Measurements from ENCODE around the gene ZNRF2.

The ZNRF2 gene

GRCh38 chr7:30321089-30321881, 36.9 kb downstream of the ZNRF2 start:
- no peak for DNase-seq (ENCODE audit: low read depth in 3 of 3)

DNA sequence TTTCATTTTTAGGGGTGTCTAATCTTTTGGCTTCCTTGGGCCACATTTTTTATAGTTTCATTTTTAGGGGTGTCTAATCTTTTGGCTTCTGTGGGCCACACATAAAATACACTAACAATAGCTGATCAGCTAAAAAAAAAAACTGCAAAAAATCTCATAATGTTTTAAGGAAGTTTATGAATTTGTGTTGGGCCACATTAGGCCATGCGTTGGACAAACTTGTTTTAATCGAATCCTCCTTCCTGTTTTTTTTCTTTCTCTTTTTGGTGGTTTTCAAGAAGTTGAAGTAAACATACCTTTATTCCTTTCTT, 37.4 kb downstream of the ZNRF2 start:
- DNase-seq (ENCODE audit: low read depth in 3 of 3), result no peak

DNA sequence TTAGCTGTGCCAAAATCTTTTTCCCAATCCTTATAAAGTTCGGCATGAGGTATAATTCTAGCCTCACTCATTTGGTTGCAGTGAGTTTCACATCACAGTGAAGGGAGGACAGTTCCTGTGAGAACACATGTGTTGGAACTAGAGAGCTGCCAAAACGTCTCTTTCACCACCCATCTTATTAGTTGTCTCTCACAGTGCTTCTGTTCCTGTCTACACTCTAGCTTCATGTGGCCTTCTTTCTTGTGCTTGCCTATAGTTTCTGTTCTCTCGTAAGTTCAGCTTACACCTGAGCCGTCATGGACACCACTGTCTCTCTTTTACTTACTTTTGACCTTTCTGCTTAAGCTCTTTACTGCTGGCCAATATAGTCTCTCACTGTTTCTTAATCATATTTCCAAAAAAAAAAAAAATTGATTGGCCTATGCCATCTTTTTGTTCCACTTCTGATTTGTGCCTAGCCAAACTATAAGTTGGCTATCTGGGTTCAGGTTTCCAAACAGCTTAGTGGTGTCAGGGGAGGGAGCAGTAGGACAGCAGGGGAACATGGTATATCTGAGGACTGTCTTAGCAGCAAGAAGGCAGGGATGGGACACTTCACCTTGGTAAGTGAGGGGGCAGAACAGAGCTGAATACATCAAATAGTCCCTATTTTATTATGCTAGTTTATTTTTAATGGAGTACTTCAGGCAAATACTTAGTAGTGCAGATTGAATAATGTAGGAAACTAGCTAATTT, 38.0 kb downstream of the ZNRF2 start:
- no peak for DNase-seq (ENCODE audit: low read depth in 3 of 3)

- DNase-seq (ENCODE audit: low read depth in 3 of 3), result no peak
These were observed 38.6 kb downstream of the ZNRF2 start for GRCh38 chr7:30323006-30323355.

GRCh38 chr7:30327813-30328212, 43.4 kb downstream of the ZNRF2 start:
- DNase-seq (ENCODE audit: low read depth in 3 of 3), result no peak

- DNase-seq (ENCODE audit: low read depth in 3 of 3), result no peak
These were observed 44.0 kb downstream of the ZNRF2 start for GRCh38 chr7:30328381-30328780.

- no peak for DNase-seq (ENCODE audit: low read depth in 3 of 3)
These were observed 45.3 kb downstream of the ZNRF2 start for GRCh38 chr7:30329716-30330115.

- no peak for DNase-seq (ENCODE audit: low read depth in 3 of 3)
These were observed 46.0 kb downstream of the ZNRF2 start for GRCh38 chr7:30330134-30331111.

DNA sequence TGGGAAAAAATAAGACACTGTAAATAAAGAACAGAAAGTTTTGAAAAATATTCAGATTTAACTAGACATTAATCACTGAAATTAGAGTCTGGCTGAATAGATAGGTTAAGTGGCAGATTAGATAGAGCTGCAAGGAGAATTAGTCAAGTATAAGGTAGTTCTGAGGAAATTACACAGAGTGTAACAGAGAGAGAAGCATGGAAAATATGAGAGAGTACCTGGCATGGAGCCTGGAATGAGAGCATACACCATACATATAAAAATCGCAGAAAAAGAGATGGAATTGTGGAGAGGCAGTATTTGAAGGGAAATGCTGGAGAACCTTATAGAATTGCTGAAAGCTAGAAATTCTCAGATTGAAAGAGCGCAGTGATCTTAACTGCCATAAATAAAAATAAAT, 46.9 kb downstream of the ZNRF2 start:
- DNase-seq (ENCODE audit: low read depth in 3 of 3), result no peak

- no peak for DNase-seq (ENCODE audit: low read depth in 3 of 3)
These were observed 48.2 kb downstream of the ZNRF2 start for GRCh38 chr7:30332549-30332948.

DNA sequence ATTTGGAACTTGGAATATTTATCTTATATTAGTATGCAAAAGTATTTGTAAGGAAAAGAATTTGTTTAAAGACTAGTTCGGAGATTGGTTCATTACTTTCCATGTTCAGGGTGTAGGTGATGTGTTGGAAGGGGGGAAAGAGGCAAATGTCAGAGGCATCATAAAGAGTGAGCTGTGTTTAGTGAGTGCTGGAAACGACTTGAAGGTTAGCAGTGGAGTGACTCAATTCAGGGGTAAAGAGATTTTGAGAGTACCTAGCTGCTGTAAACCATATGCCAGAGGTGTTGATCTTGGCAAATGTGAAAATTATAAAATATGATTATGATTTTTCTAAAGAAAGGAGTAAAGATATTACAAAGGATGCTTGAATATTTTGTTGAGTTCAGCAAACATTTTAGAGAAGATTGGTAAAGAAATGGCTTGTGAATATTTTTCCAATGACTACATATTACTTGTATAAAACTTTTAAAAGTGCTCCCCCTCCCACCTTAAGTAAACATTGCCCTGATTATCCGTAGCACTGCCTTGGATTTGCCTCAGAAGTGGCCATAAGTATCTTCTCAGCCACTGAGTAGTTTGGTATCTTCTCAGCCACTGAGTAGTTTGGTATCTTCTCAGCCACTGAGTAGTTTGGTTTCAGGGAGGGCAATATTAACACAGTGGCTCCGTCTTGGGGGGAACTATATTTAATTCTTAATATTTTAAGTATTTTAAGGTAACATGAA, 51.5 kb downstream of the ZNRF2 start:
- DNase-seq (ENCODE audit: low read depth in 3 of 3), result no peak

DNA sequence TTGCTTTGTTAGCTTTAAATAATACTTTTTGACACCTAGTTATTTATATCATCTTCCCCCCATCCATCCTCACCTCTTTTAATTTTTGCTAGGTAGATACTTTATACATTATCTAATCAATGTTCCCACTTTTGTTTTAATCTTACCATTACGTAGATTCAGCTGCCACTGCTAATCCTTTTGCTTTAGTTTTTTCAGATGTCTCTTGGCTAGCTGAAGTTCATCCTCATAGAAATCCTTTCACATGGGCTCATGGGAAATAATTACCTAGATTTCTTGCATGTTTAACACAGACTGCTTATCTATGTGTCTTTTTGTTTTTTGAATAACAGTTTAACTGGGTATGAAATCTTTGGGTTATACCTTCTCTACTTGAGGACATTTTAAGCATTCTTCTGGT, 60.1 kb downstream of the ZNRF2 start:
- no peak for DNase-seq (ENCODE audit: low read depth in 3 of 3)

DNA sequence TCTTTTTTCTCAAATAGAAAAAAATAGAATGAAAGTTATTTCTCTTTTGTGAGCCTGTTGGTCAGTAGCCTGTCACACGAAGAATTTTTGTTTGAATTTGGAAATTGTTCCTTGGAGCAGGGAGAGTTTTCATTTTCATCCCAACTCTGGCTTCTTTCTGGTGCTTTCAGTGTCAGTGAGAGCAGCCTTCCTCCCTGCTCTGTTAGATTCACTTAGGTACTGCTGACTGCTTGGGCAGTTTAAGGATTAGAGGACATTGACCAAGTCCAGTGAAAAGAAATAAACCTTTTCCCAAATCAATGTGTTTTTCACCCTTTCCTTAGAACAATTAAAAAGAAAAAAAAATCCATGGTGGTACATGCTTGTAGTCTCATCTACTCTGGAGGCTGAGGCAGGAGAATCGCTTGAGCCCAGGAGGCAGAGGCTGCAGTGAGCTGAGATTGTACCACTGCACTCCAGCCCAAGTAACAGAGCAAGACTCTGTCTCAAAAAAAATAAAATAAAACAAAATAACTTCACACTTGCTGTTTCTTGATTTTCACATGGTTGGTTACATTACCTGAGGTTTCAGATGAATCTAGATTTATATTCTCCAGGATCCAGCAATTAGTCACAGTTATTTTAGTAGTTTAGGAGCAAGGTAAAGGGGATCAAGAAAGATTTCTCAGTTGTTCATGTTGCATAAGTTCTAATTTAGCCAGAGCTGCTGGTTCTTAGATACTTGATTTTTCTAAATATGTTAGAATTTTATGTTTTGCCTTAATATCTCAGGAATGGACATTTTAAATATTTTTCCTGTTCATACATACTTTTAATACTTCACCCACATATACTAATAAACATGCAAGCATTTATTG, 63.1 kb downstream of the ZNRF2 start:
- DNase-seq (ENCODE audit: low read depth in 3 of 3), result no peak

- peak in 2 of 3 experiments; percentile 8 to 35 for DNase-seq (ENCODE audit: low read depth in 3 of 3)
These were observed 63.7 kb downstream of the ZNRF2 start for GRCh38 chr7:30348083-30348560.

GRCh38 chr7:30349170-30349569, 64.8 kb downstream of the ZNRF2 start:
- no peak for DNase-seq (ENCODE audit: low read depth in 3 of 3)

DNA sequence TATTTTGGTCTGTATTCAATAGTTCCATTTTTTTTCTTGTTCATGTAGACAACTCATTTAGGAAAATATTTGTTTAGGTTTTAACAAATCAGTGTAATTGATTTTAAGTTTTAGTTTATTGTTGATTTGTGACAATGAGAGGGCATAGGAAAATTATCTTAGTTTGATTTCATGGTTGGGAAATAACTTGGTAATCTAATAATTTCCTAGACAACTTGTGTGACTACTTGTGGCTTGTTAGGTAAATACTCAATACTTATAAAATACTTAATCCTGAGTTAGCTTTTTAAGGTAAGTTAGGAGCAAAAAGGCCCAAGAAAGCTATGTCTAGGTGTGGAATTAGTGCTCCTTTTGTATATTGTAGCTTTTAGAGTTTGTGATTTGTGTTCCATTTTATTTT, 65.4 kb downstream of the ZNRF2 start:
- no peak for DNase-seq (ENCODE audit: low read depth in 3 of 3)

- no peak for DNase-seq (ENCODE audit: low read depth in 3 of 3)
These were observed 66.9 kb downstream of the ZNRF2 start for GRCh38 chr7:30351286-30351685.

GRCh38 chr7:30351724-30352123, 67.3 kb downstream of the ZNRF2 start:
- DNase-seq (ENCODE audit: low read depth in 3 of 3), result no peak

- no peak for DNase-seq (ENCODE audit: low read depth in 3 of 3)
These were observed 67.8 kb downstream of the ZNRF2 start for GRCh38 chr7:30352169-30352568.

DNA sequence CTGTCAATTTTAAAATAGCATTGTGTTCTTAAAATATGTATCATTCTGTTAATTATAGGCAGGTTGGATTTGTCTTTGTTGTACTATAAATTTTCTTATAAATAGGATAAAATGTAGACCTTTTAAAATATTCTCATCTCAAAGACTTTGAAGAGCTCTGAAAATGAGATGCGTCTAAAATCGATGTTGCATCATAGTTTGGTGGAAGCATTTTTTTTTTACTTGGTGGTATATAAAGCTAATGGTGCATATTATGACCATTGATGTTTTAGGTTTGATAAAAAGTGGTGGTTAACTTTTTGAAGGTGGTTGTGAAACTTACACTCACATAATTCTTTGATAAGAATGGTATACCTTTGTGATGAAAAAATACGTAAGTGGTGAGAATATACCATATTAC, 69.1 kb downstream of the ZNRF2 start:
- DNase-seq (ENCODE audit: low read depth in 3 of 3), result no peak
